GM23338 (cell line): ENCODE results near the gene CELF4. TPM values are rescaled to one million over a fixed set of nuclear protein-coding genes. Genes with fewer than 3 reads are reported as not detected.

Experiments used
- CTCF ChIP-seq, 2 experiments: fragments of 200-600 bp in 1 of 2; sonication (generic) in 1 of 2; conservative IDR thresholded peaks; 2 replicates each; pipeline versions ENCODE4 v1.5.1 to v1.6.1; 2016 to 2017; ENCODE audit warnings: antibody characterized with exemption in 2 of 2, low read depth in 2 of 2, mild to moderate bottlenecking in 2 of 2, moderate library complexity in 1 of 2
- EZH2 ChIP-seq: fragments of 200-600 bp; sonication (generic); IDR thresholded peaks from one replicate; pipeline ENCODE4 v1.8.0; 2017; ENCODE audit warnings: antibody characterized with exemption, mild to moderate bottlenecking, low read depth; ENCODE audit not compliant: unreplicated experiment
- EZH2phosphoT487 ChIP-seq: fragments of 200-600 bp; sonication (generic); IDR thresholded peaks from one replicate; pipeline ENCODE4 v1.8.1; 2018; ENCODE audit warnings: antibody characterized with exemption; ENCODE audit not compliant: unreplicated experiment
- NANOG ChIP-seq: IDR thresholded peaks from 2 replicates; pipeline ENCODE4 v1.6.1; 2016; ENCODE audit warnings: antibody characterized with exemption, borderline replicate concordance
- POLR2AphosphoS5 ChIP-seq: IDR thresholded peaks from 2 replicates; pipeline ENCODE4 v1.6.1; 2016; ENCODE audit warnings: antibody characterized with exemption, low read depth
- STAT1 ChIP-seq: IDR thresholded peaks from one replicate; pipeline ENCODE4 v1.6.1; 2016; ENCODE audit warnings: antibody characterized with exemption; ENCODE audit not compliant: unreplicated experiment
- ZNF331 ChIP-seq: fragments of 250-450 bp; sonication (Bioruptor Pico); IDR thresholded peaks from 2 replicates; pipeline ENCODE4 v1.5.0; 2020; ENCODE audit warnings: low read depth, mild to moderate bottlenecking, moderate library complexity
- polyA plus RNA-seq: library from polyadenylated mRNA; unstranded; fragments of >200 nt; fragmentation: Nextera tagmentation; extraction: Ambion mirVana; gene quantifications from 2 replicates; pipeline ENCODE4 v1.2.1, GENCODE V29; 2016
- total RNA-seq: library from RNA; depleted of rRNA; stranded (reverse); fragments of >200 nt; shearing (Covaris generic); gene quantifications from 2 replicates; pipeline ENCODE4 v1.2.3, GENCODE V29; 2014
- TF ChIP-seq, protein P1 (sequence below): fragments of 250-450 bp; sonication (Bioruptor Pico); IDR thresholded peaks from 2 replicates; pipeline ENCODE4 v1.5.0; 2020; ENCODE audit warnings: mild to moderate bottlenecking, moderate library complexity
- TF ChIP-seq, protein P2 (sequence below): IDR thresholded peaks from 2 replicates; pipeline ENCODE4 v1.6.1; 2016; ENCODE audit warnings: antibody characterized with exemption

Gene CELF4
- total and polyA plus RNA-seq, 2 experiments from 2014 or later, result 2.6 to 6.7 TPM

DNA sequence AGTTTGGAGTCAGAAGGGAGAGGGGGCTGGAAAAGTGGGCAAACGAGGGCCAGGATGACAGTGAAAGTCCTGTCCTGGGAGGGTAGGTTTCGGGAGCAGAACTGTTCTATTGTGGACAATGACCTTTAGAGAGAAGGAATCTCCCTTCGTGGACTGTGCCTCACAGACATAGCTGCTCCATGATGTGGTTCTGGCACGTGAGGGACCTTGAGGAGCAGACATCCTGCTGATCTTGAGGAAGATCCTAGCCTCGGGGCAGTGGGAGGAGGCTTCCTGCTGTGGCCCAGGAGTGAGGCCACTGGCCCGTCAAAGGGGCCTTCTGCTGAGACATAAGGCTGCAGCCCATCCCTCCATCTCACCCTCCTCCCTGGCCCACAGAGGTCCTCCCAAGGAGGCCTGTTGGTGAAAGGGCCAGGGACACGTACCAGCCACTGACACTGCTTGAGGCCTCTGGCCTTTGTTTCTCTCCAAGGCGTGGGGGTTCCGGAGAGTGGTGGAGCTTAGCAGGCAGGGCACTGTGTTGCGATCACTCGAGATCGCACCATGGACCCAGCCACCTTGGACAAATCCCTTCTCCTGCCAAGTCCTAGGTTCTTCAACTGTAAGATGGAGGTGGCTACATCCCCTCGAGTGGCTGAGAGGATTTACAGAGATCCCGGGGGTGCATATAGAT lies 167.2 kb downstream of the CELF4 start (continued):
- TF ChIP-seq, protein P1, sequence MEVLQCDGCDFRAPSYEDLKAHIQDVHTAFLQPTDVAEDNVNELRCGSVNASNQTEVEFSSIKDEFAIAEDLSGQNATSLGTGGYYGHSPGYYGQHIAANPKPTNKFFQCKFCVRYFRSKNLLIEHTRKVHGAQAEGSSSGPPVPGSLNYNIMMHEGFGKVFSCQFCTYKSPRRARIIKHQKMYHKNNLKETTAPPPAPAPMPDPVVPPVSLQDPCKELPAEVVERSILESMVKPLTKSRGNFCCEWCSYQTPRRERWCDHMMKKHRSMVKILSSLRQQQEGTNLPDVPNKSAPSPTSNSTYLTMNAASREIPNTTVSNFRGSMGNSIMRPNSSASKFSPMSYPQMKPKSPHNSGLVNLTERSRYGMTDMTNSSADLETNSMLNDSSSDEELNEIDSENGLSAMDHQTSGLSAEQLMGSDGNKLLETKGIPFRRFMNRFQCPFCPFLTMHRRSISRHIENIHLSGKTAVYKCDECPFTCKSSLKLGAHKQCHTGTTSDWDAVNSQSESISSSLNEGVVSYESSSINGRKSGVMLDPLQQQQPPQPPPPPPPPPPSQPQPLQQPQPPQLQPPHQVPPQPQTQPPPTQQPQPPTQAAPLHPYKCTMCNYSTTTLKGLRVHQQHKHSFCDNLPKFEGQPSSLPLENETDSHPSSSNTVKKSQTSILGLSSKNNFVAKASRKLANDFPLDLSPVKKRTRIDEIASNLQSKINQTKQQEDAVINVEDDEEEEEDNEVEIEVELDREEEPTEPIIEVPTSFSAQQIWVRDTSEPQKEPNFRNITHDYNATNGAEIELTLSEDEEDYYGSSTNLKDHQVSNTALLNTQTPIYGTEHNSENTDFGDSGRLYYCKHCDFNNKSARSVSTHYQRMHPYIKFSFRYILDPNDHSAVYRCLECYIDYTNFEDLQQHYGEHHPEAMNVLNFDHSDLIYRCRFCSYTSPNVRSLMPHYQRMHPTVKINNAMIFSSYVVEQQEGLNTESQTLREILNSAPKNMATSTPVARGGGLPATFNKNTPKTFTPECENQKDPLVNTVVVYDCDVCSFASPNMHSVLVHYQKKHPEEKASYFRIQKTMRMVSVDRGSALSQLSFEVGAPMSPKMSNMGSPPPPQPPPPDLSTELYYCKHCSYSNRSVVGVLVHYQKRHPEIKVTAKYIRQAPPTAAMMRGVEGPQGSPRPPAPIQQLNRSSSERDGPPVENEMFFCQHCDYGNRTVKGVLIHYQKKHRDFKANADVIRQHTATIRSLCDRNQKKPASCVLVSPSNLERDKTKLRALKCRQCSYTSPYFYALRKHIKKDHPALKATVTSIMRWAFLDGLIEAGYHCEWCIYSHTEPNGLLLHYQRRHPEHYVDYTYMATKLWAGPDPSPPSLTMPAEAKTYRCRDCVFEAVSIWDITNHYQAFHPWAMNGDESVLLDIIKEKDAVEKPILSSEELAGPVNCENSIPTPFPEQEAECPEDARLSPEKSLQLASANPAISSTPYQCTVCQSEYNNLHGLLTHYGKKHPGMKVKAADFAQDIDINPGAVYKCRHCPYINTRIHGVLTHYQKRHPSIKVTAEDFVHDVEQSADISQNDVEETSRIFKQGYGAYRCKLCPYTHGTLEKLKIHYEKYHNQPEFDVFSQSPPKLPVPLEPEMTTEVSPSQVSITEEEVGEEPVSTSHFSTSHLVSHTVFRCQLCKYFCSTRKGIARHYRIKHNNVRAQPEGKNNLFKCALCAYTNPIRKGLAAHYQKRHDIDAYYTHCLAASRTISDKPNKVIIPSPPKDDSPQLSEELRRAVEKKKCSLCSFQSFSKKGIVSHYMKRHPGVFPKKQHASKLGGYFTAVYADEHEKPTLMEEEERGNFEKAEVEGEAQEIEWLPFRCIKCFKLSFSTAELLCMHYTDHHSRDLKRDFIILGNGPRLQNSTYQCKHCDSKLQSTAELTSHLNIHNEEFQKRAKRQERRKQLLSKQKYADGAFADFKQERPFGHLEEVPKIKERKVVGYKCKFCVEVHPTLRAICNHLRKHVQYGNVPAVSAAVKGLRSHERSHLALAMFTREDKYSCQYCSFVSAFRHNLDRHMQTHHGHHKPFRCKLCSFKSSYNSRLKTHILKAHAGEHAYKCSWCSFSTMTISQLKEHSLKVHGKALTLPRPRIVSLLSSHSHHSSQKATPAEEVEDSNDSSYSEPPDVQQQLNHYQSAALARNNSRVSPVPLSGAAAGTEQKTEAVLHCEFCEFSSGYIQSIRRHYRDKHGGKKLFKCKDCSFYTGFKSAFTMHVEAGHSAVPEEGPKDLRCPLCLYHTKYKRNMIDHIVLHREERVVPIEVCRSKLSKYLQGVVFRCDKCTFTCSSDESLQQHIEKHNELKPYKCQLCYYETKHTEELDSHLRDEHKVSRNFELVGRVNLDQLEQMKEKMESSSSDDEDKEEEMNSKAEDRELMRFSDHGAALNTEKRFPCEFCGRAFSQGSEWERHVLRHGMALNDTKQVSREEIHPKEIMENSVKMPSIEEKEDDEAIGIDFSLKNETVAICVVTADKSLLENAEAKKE, result no peak
- TF ChIP-seq NANOG, result no peak
- no peak for TF ChIP-seq STAT1
- no peak for TF ChIP-seq POLR2AphosphoS5
- TF ChIP-seq ZNF331 (CRISPR knock-in tag), result no peak
- TF ChIP-seq EZH2phosphoT487, result no peak
- no peak for TF ChIP-seq CTCF (conservative IDR thresholded peaks at IDR 0.05; ENCODE audit: low read depth in 2 of 2)
- TF ChIP-seq, protein P2, sequence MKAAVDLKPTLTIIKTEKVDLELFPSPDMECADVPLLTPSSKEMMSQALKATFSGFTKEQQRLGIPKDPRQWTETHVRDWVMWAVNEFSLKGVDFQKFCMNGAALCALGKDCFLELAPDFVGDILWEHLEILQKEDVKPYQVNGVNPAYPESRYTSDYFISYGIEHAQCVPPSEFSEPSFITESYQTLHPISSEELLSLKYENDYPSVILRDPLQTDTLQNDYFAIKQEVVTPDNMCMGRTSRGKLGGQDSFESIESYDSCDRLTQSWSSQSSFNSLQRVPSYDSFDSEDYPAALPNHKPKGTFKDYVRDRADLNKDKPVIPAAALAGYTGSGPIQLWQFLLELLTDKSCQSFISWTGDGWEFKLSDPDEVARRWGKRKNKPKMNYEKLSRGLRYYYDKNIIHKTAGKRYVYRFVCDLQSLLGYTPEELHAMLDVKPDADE, result no peak
- TF ChIP-seq EZH2, result no peak
